Kasumi-1 (cell line): ENCODE results near the gene SLC13A3.

ENCODE experiments used
- DNase-seq, 2 experiments: peaks; one replicate each; lab custom pipeline; 2025; lab: John Stamatoyannopoulos, UW

Gene SLC13A3

GRCh38 chr20:46652699-46653098 is 1.4 kb upstream of the SLC13A3 start:
- no peak for DNase-seq

GRCh38 chr20:46650575-46651090 is 626 bp downstream of the SLC13A3 start:
- no peak for DNase-seq

- no peak for DNase-seq
Observed at GRCh38 chr20:46649965-46650542, 1.2 kb downstream of the SLC13A3 start.

GRCh38 chr20:46649650-46649949 is 1.7 kb downstream of the SLC13A3 start:
- no peak for DNase-seq

- no peak for DNase-seq
Observed at GRCh38 chr20:46648903-46649649, 2.2 kb downstream of the SLC13A3 start.

- no peak for DNase-seq
Observed at GRCh38 chr20:46647469-46647868, 3.8 kb downstream of the SLC13A3 start.

- no peak for DNase-seq
Observed at GRCh38 chr20:46646659-46647380, 4.4 kb downstream of the SLC13A3 start.

GRCh38 chr20:46646122-46646521 is 5.1 kb downstream of the SLC13A3 start:
- no peak for DNase-seq

GRCh38 chr20:46644733-46645132 is 6.5 kb downstream of the SLC13A3 start:
- no peak for DNase-seq

- DNase-seq = no peak
Observed at GRCh38 chr20:46644160-46644559, 7.1 kb downstream of the SLC13A3 start.

- DNase-seq = no peak
Observed at GRCh38 chr20:46642969-46643343, 8.3 kb downstream of the SLC13A3 start.

GRCh38 chr20:46642265-46642968 is 8.8 kb downstream of the SLC13A3 start:
- DNase-seq = no peak

- DNase-seq = no peak
Observed at GRCh38 chr20:46641424-46641823, 9.8 kb downstream of the SLC13A3 start.

GRCh38 chr20:46640536-46641311 is 10.5 kb downstream of the SLC13A3 start:
- no peak for DNase-seq

GRCh38 chr20:46640044-46640443 is 11.2 kb downstream of the SLC13A3 start:
- DNase-seq = no peak

- no peak for DNase-seq
Observed at GRCh38 chr20:46639587-46639986, 11.7 kb downstream of the SLC13A3 start.

- DNase-seq = no peak
Observed at GRCh38 chr20:46638898-46639274, 12.4 kb downstream of the SLC13A3 start.

- no peak for DNase-seq
Observed at GRCh38 chr20:46638134-46638897, 12.9 kb downstream of the SLC13A3 start.

- no peak for DNase-seq
Observed at GRCh38 chr20:46637427-46638133, 13.7 kb downstream of the SLC13A3 start.

- DNase-seq = no peak
Observed at GRCh38 chr20:46637020-46637419, 14.2 kb downstream of the SLC13A3 start.
